GM12878 (cell line): Measurements from ENCODE around the gene ZNF329.

Source experiments
- CEBPB ChIP-seq, 2 experiments: fragments of 150-350 bp in 1 of 2; IDR thresholded peaks; 2 replicates each; pipeline ENCODE4 v1.6.1; 2012 to 2014; ENCODE audit warnings: low read depth in 2 of 2, low read length in 2 of 2, borderline replicate concordance in 1 of 2, inconsistent platforms in 1 of 2
- EZH2 ChIP-seq: IDR thresholded peaks from 2 replicates; pipeline ENCODE4 v1.6.1; 2012; ENCODE audit warnings: low read depth, mild to moderate bottlenecking, control low read depth, inconsistent platforms, low read length, borderline replicate concordance; ENCODE audit not compliant: control insufficient read depth
- SIN3A ChIP-seq: IDR thresholded peaks from 2 replicates; pipeline ENCODE4 v1.6.1; 2012; ENCODE audit warnings: low read depth, low read length, improper control_type of control experiment
- TF ChIP-seq, protein P1 (sequence below), 3 experiments: IDR thresholded peaks in 2 of 3; conservative IDR thresholded peaks in 1 of 3; 2 replicates each; pipeline ENCODE4 v1.5.1; 2011; ENCODE audit warnings: low read depth in 3 of 3, low read length in 3 of 3, mild to moderate bottlenecking in 3 of 3, control low read depth in 2 of 3, moderate library complexity in 2 of 3, inconsistent platforms in 1 of 3, mixed read lengths in 1 of 3; ENCODE audit not compliant: control insufficient read depth in 2 of 3, insufficient read depth in 1 of 3; ENCODE audit errors: extremely low read depth in 1 of 3
- TF ChIP-seq, protein P2 (sequence below): fragments of 450-650 bp; IDR thresholded peaks from 2 replicates; pipeline ENCODE4 v1.6.1; 2017; ENCODE audit warnings: mild to moderate bottlenecking
- TF ChIP-seq, protein P3 (sequence below): IDR thresholded peaks from 2 replicates; pipeline ENCODE4 v1.6.1; 2011; ENCODE audit warnings: borderline replicate concordance, low read depth, mild to moderate bottlenecking, moderate library complexity, mixed read lengths, low read length; ENCODE audit not compliant: insufficient read depth; ENCODE audit errors: extremely low read length

DNA sequence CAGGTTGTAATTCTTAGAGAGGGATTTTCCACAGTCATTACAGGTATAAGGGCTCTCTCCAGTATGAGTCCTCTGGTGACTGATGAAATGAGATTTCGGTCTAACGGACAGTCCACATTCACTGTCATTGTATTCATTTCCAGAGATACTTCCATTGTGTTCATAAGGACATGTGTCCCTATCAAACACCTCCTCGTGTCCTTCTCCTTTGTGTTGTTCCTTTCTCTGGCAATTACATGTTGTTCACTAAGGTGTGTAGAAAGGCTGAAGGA, 42.1 kb downstream of the ZNF329 start:
- TF ChIP-seq, protein P1, sequence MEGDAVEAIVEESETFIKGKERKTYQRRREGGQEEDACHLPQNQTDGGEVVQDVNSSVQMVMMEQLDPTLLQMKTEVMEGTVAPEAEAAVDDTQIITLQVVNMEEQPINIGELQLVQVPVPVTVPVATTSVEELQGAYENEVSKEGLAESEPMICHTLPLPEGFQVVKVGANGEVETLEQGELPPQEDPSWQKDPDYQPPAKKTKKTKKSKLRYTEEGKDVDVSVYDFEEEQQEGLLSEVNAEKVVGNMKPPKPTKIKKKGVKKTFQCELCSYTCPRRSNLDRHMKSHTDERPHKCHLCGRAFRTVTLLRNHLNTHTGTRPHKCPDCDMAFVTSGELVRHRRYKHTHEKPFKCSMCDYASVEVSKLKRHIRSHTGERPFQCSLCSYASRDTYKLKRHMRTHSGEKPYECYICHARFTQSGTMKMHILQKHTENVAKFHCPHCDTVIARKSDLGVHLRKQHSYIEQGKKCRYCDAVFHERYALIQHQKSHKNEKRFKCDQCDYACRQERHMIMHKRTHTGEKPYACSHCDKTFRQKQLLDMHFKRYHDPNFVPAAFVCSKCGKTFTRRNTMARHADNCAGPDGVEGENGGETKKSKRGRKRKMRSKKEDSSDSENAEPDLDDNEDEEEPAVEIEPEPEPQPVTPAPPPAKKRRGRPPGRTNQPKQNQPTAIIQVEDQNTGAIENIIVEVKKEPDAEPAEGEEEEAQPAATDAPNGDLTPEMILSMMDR (IDR thresholded peaks at IDR 0.05 in 2 of 3, conservative IDR thresholded peaks at IDR 0.05 in 1 of 3; ENCODE audit: control insufficient read depth in 2 of 3, extremely low read depth in 1 of 3, insufficient read depth in 1 of 3, low read depth in 3 of 3, low read length in 3 of 3): no peak
- TF ChIP-seq SIN3A (no peak), EZH2 (no peak), CEBPB (IDR thresholded peaks at IDR 0.05; ENCODE audit: borderline replicate concordance in 1 of 2, low read depth in 2 of 2, low read length in 2 of 2) (no peak)
- TF ChIP-seq, protein P2, sequence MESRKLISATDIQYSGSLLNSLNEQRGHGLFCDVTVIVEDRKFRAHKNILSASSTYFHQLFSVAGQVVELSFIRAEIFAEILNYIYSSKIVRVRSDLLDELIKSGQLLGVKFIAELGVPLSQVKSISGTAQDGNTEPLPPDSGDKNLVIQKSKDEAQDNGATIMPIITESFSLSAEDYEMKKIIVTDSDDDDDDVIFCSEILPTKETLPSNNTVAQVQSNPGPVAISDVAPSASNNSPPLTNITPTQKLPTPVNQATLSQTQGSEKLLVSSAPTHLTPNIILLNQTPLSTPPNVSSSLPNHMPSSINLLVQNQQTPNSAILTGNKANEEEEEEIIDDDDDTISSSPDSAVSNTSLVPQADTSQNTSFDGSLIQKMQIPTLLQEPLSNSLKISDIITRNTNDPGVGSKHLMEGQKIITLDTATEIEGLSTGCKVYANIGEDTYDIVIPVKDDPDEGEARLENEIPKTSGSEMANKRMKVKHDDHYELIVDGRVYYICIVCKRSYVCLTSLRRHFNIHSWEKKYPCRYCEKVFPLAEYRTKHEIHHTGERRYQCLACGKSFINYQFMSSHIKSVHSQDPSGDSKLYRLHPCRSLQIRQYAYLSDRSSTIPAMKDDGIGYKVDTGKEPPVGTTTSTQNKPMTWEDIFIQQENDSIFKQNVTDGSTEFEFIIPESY: no peak
- TF ChIP-seq, protein P3, sequence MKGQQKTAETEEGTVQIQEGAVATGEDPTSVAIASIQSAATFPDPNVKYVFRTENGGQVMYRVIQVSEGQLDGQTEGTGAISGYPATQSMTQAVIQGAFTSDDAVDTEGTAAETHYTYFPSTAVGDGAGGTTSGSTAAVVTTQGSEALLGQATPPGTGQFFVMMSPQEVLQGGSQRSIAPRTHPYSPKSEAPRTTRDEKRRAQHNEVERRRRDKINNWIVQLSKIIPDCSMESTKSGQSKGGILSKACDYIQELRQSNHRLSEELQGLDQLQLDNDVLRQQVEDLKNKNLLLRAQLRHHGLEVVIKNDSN: no peak
